Liver (tissue), 9 donors: ENCODE data around the gene HASPIN. TPM values are rescaled to one million over a fixed set of nuclear protein-coding genes. Genes with fewer than 3 reads are reported as not detected.
"Not testable (repeated sequence)": the region's sequence is repeated elsewhere in the genome, so short reads cannot be mapped to it uniquely, and the experiment has no call there.

Source experiments
- DNase-seq: peaks from one replicate; pipeline ENCODE4 v3.0.0-alpha.2; 2017; ENCODE audit warnings: low spot score
- H3K27ac ChIP-seq, 2 donors: one replicate each; pipeline ENCODE4 v1.7.0; 2013; ENCODE audit warnings: inconsistent platforms in 2 of 2, low read length in 2 of 2, control low read depth in 1 of 2, low read depth in 1 of 2, mild to moderate bottlenecking in 1 of 2
- H3K27me3 ChIP-seq, 4 donors: one replicate each; pipeline versions ENCODE4 v1.6.1 to v1.7.0; 2013; ENCODE audit warnings: low read length in 3 of 4, inconsistent platforms in 1 of 4, mild to moderate bottlenecking in 1 of 4, moderate library complexity in 1 of 4; ENCODE audit not compliant: control insufficient read depth in 4 of 4, insufficient read depth in 4 of 4
- H3K36me3 ChIP-seq, 4 donors: one replicate each; pipeline versions ENCODE4 v1.6.1 to v1.7.0; 2013; ENCODE audit warnings: low read length in 3 of 4, mild to moderate bottlenecking in 3 of 4, low read depth in 1 of 4, moderate library complexity in 1 of 4; ENCODE audit not compliant: control insufficient read depth in 4 of 4, insufficient read depth in 3 of 4
- H3K4me1 ChIP-seq, 4 donors: one replicate each; pipeline versions ENCODE4 v1.6.1 to v1.7.0; 2013; ENCODE audit warnings: low read length in 3 of 4, mild to moderate bottlenecking in 3 of 4, moderate library complexity in 1 of 4; ENCODE audit not compliant: control insufficient read depth in 4 of 4, insufficient read depth in 4 of 4
- H3K4me3 ChIP-seq, 3 donors: one replicate each; pipeline versions ENCODE4 v1.6.1 to v1.7.0; 2013; ENCODE audit warnings: low read length in 3 of 3, control low read depth in 1 of 3, low read depth in 1 of 3, mild to moderate bottlenecking in 1 of 3
- H3K9ac ChIP-seq, 2 donors: one replicate each; pipeline ENCODE4 v1.7.0; 2013; ENCODE audit warnings: low read length in 2 of 2, mild to moderate bottlenecking in 2 of 2, moderate library complexity in 2 of 2, control low read depth in 1 of 2, low read depth in 1 of 2
- H3K9me3 ChIP-seq, 4 donors: one replicate each; pipeline versions ENCODE4 v1.6.1 to v1.7.0; 2013; ENCODE audit warnings: low read length in 3 of 4; ENCODE audit not compliant: control insufficient read depth in 4 of 4
- EGR1 ChIP-seq, 2 donors: IDR thresholded peaks; 2 replicates each; pipeline ENCODE4 v1.6.1; 2016 to 2018; ENCODE audit warnings: antibody characterized with exemption in 2 of 2, low read depth in 2 of 2
- FOXA1 ChIP-seq: IDR thresholded peaks from 2 replicates; pipeline ENCODE4 v1.6.1; 2016; ENCODE audit warnings: antibody characterized with exemption
- FOXA2 ChIP-seq: IDR thresholded peaks from 2 replicates; pipeline ENCODE4 v1.6.1; 2016; ENCODE audit warnings: antibody characterized with exemption
- GABPA ChIP-seq, 2 donors: IDR thresholded peaks in 1 of 2; conservative IDR thresholded peaks in 1 of 2; 2 replicates each; pipeline ENCODE4 v1.6.1; 2016; ENCODE audit warnings: antibody characterized with exemption in 2 of 2, mild to moderate bottlenecking in 1 of 2, moderate library complexity in 1 of 2
- HNF4A ChIP-seq, 2 donors: conservative IDR thresholded peaks; 2 replicates each; pipeline ENCODE4 v1.6.1; 2016; ENCODE audit warnings: antibody characterized with exemption in 2 of 2, mild to moderate bottlenecking in 2 of 2
- HNF4G ChIP-seq: IDR thresholded peaks from 2 replicates; pipeline ENCODE4 v1.6.1; 2016; ENCODE audit warnings: antibody characterized with exemption
- NR2F2 ChIP-seq: IDR thresholded peaks from 2 replicates; pipeline ENCODE4 v1.6.1; 2016; ENCODE audit warnings: antibody characterized with exemption
- RAD21 ChIP-seq, 2 donors: IDR thresholded peaks; 2 replicates each; pipeline ENCODE4 v1.6.1; 2016; ENCODE audit warnings: antibody characterized with exemption in 2 of 2, mild to moderate bottlenecking in 2 of 2
- RXRA ChIP-seq, 2 donors: IDR thresholded peaks; 2 replicates each; pipeline ENCODE4 v1.6.1; 2017 to 2018; ENCODE audit warnings: antibody characterized with exemption in 2 of 2, mild to moderate bottlenecking in 1 of 2
- TAF1 ChIP-seq: conservative IDR thresholded peaks from 2 replicates; pipeline ENCODE4 v1.6.1; 2016; ENCODE audit warnings: antibody characterized with exemption, mild to moderate bottlenecking
- YY1 ChIP-seq: IDR thresholded peaks from 2 replicates; pipeline ENCODE4 v1.6.1; 2016; ENCODE audit warnings: antibody characterized with exemption, mild to moderate bottlenecking
- WGBS: extraction: QIAGEN DNeasy Blood & Tissue Kit; methylation state at CpG from one replicate; pipeline ENCODE4 v1.1.7; 2013; 5-methylcytosine and 5-hydroxymethylcytosine counted together
- polyA plus RNA-seq, 2 donors: library from polyadenylated mRNA; stranded (reverse) in 1 of 2; unstranded in 1 of 2; fragments of 200-250 nt in 1 of 2; fragments of >200 nt in 1 of 2; fragmentation: Nextera tagmentation in 1 of 2; extraction: Ambion mirVana in 1 of 2; gene quantifications; one replicate each; pipeline versions ENCODE4 v1.2.1 to v1.2.3, GENCODE V29; 2013 to 2015
- total RNA-seq, 2 donors: library from RNA; depleted of rRNA; stranded (reverse); fragments of >200 nt; gene quantifications; one replicate each; pipeline ENCODE4 v1.2.3, GENCODE V29; 2014
- TF ChIP-seq, protein P1 (sequence below): IDR thresholded peaks from 2 replicates; pipeline ENCODE4 v1.6.1; 2016; ENCODE audit warnings: antibody characterized with exemption, mild to moderate bottlenecking
- TF ChIP-seq, protein P2 (sequence below): IDR thresholded peaks from 2 replicates; pipeline ENCODE4 v1.6.1; 2016; ENCODE audit warnings: antibody characterized with exemption
- TF ChIP-seq, protein P3 (sequence below): IDR thresholded peaks from 2 replicates; pipeline ENCODE4 v1.6.1; 2016; ENCODE audit warnings: antibody characterized with exemption
- donor health status: healthy.
- donor health status: healthy.
- donor health status: healthy.
- donor health status: healthy.
- donor health status: healthy.

The HASPIN gene
- total and polyA plus RNA-seq, 4 donors = 0.08 to 5.8 (median 0.28) TPM; not detected in 1

DNA sequence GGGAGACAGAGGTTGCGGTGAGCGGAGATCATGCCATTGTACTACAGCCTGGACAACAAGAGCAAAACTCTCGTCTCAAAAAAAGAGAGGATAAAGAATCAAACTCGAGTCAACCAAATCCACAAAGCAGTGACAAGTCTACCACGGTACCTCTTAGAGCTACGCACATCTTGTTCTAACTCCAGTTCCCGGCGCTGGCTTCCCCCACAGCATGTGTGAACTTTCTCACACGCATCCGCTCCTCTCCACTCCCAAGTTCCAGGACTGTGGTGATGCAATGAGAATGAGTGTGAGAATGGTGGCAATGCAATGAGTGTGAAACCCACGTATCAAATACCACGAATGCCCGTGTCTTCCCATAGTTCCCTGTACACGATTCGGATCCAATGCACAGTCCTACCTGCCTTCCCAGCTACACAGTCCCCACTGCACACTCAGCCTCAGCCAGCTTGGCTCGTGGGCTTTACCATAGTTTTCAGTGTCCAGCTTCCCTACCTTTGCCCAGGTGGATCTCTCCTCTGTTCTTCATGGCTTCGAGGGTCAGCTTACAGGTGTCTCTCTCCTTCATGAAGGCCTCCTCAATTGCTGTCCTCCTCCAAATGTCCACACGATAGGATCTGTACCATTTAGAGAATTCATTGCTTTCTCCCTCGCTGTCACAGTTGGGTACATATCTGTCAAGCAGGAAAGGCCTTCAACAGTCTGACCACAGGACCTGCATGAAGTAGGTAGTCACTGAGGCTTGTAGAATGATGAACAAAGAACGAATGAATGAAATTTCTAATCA, 18.6 kb upstream of the HASPIN start:
- WGBS = 85% methylated on average over 20 of the region's 20 CpGs
- no peak overlapping the region for H3K27ac ChIP-seq

DNA sequence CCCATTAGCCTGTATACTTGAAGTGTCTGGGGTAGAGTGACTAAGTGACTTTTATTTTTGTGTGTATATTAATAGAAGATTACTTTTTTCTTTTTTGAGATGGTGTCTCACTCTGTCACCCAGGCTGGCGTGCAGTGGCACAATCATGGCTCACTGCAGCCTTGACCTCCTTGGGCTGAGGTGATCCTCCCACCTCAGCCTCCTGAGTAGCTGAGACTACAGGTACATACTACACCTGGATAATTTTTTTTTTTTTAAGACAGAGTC, 18.1 kb upstream of the HASPIN start:
- not testable (repeated sequence) for H3K27ac ChIP-seq
- 98% methylated on average over 1 of the region's 1 CpG for WGBS

More for the DNA sequence above, 18.6 kb upstream of the HASPIN start:
- H3K27me3 ChIP-seq = no peaks in the 10 kb centered on the region
- no peak overlapping the region for H3K4me3 ChIP-seq
- H3K36me3 ChIP-seq = no peaks in the 10 kb centered on the region
- TF ChIP-seq RXRA (IDR thresholded peaks at IDR 0.05) (no peak), HNF4A (conservative IDR thresholded peaks at IDR 0.05) (no peak), TAF1 (no peak), FOXA2 (no peak), NR2F2 (no peak), GABPA (IDR thresholded peaks at IDR 0.05 in 1 of 2, conservative IDR thresholded peaks at IDR 0.05 in 1 of 2) (no peak), EGR1 (IDR thresholded peaks at IDR 0.05; ENCODE audit: low read depth in 2 of 2) (no peak), FOXA1 (no peak), YY1 (no peak), RAD21 (IDR thresholded peaks at IDR 0.05) (no peak), HNF4G (no peak)
- TF ChIP-seq, protein P1, sequence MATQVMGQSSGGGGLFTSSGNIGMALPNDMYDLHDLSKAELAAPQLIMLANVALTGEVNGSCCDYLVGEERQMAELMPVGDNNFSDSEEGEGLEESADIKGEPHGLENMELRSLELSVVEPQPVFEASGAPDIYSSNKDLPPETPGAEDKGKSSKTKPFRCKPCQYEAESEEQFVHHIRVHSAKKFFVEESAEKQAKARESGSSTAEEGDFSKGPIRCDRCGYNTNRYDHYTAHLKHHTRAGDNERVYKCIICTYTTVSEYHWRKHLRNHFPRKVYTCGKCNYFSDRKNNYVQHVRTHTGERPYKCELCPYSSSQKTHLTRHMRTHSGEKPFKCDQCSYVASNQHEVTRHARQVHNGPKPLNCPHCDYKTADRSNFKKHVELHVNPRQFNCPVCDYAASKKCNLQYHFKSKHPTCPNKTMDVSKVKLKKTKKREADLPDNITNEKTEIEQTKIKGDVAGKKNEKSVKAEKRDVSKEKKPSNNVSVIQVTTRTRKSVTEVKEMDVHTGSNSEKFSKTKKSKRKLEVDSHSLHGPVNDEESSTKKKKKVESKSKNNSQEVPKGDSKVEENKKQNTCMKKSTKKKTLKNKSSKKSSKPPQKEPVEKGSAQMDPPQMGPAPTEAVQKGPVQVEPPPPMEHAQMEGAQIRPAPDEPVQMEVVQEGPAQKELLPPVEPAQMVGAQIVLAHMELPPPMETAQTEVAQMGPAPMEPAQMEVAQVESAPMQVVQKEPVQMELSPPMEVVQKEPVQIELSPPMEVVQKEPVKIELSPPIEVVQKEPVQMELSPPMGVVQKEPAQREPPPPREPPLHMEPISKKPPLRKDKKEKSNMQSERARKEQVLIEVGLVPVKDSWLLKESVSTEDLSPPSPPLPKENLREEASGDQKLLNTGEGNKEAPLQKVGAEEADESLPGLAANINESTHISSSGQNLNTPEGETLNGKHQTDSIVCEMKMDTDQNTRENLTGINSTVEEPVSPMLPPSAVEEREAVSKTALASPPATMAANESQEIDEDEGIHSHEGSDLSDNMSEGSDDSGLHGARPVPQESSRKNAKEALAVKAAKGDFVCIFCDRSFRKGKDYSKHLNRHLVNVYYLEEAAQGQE = no peak
- TF ChIP-seq, protein P2, sequence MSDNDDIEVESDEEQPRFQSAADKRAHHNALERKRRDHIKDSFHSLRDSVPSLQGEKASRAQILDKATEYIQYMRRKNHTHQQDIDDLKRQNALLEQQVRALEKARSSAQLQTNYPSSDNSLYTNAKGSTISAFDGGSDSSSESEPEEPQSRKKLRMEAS = no peak
- TF ChIP-seq, protein P3, sequence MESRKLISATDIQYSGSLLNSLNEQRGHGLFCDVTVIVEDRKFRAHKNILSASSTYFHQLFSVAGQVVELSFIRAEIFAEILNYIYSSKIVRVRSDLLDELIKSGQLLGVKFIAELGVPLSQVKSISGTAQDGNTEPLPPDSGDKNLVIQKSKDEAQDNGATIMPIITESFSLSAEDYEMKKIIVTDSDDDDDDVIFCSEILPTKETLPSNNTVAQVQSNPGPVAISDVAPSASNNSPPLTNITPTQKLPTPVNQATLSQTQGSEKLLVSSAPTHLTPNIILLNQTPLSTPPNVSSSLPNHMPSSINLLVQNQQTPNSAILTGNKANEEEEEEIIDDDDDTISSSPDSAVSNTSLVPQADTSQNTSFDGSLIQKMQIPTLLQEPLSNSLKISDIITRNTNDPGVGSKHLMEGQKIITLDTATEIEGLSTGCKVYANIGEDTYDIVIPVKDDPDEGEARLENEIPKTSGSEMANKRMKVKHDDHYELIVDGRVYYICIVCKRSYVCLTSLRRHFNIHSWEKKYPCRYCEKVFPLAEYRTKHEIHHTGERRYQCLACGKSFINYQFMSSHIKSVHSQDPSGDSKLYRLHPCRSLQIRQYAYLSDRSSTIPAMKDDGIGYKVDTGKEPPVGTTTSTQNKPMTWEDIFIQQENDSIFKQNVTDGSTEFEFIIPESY = no peak
- DNase-seq = no peak
- no peaks in the 10 kb centered on the region for H3K9me3 ChIP-seq
- H3K4me1 ChIP-seq = no peaks in the 10 kb centered on the region
- no peak overlapping the region for H3K9ac ChIP-seq

More for the DNA sequence above, 18.1 kb upstream of the HASPIN start:
- not testable (repeated sequence) for H3K36me3 ChIP-seq, H3K27me3 ChIP-seq, H3K9me3 ChIP-seq, H3K4me1 ChIP-seq, DNase-seq, H3K4me3 ChIP-seq, H3K9ac ChIP-seq
